Measurements from ENCODE around the gene C1QBP.

DNA sequence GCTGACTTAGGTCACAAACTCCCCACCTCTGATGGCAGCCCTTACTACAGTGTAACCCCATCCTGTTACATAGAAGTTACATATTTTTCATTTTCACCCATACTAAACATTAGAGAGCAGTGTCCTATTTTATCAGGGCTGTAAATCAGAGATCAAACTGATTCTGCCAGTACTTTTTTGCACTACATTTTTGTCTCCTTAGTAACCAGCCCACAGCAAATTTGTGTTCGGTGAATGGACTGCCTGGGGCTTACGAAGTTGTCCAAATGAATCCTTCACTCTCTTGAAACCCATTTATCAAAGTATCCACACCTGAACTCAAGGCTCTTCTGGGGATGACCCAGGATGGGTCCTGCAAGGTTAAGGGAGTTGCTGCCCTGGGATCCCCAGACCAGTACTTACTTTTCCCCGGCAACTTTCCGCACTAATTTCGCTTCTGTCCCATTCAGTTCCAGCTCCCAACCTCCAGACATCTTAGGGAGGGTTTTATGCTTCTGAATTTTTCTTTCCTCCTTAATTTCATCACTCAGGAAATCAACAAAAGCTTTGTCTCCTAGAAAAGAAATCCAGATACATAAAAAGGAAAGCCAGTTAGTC lies 1.1 kb downstream of the C1QBP start:
- TF ChIP-seq, protein P1, sequence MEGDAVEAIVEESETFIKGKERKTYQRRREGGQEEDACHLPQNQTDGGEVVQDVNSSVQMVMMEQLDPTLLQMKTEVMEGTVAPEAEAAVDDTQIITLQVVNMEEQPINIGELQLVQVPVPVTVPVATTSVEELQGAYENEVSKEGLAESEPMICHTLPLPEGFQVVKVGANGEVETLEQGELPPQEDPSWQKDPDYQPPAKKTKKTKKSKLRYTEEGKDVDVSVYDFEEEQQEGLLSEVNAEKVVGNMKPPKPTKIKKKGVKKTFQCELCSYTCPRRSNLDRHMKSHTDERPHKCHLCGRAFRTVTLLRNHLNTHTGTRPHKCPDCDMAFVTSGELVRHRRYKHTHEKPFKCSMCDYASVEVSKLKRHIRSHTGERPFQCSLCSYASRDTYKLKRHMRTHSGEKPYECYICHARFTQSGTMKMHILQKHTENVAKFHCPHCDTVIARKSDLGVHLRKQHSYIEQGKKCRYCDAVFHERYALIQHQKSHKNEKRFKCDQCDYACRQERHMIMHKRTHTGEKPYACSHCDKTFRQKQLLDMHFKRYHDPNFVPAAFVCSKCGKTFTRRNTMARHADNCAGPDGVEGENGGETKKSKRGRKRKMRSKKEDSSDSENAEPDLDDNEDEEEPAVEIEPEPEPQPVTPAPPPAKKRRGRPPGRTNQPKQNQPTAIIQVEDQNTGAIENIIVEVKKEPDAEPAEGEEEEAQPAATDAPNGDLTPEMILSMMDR (IDR thresholded peaks at IDR 0.05) = no peak
- TF ChIP-seq POLR2A (IDR thresholded peaks at IDR 0.05) = no peak
